AG09309 (cell line): ENCODE data around the gene WDR86.
A peak's percentile ranks its signal among the peaks of the same experiment; 100 is the strongest.

Experiments
- DNase-seq: peaks from one replicate; pipeline ENCODE4 v3.0.0-alpha.2; 2010; ENCODE audit warnings: low read depth
- H3K4me3 ChIP-seq: 2 replicates; pipeline ENCODE4 v1.5.1; 2011; ENCODE audit warnings: mild to moderate bottlenecking, low read depth, low read length, moderate library complexity; ENCODE audit not compliant: control insufficient read depth
- CTCF ChIP-seq: IDR thresholded peaks from 2 replicates; pipeline ENCODE4 v1.5.1; 2011; ENCODE audit warnings: mild to moderate bottlenecking, low read depth, low read length, inconsistent platforms; ENCODE audit not compliant: insufficient read depth, control insufficient read depth; ENCODE audit errors: missing control alignments

Gene WDR86

GRCh38 chr7:151427705-151428377, 18.0 kb upstream of the WDR86 start:
- no peak overlapping the region for H3K4me3 ChIP-seq
- TF ChIP-seq CTCF = no peak
- DNase-seq = no peak

GRCh38 chr7:151426904-151427704, 17.3 kb upstream of the WDR86 start:
- no peak overlapping the region for H3K4me3 ChIP-seq
- no peak for TF ChIP-seq CTCF
- no peak for DNase-seq

GRCh38 chr7:151426441-151426903, 16.6 kb upstream of the WDR86 start:
- TF ChIP-seq CTCF = no peak
- DNase-seq = peak; percentile 81
- H3K4me3 ChIP-seq = no peak overlapping the region

- no peak for TF ChIP-seq CTCF
- no peak overlapping the region for H3K4me3 ChIP-seq
- DNase-seq = peak; percentile 77
These were observed 16.0 kb upstream of the WDR86 start for GRCh38 chr7:151425670-151426440.

GRCh38 chr7:151424799-151425198, 15.0 kb upstream of the WDR86 start:
- peak; percentile 23 for DNase-seq
- no peak for TF ChIP-seq CTCF
- no peak overlapping the region for H3K4me3 ChIP-seq

- TF ChIP-seq CTCF = no peak
- H3K4me3 ChIP-seq = no peak overlapping the region
- DNase-seq = no peak
These were observed 14.1 kb upstream of the WDR86 start for GRCh38 chr7:151423936-151424335.
